ENCODE results near the gene ELAC2.

The ELAC2 gene, protein sequence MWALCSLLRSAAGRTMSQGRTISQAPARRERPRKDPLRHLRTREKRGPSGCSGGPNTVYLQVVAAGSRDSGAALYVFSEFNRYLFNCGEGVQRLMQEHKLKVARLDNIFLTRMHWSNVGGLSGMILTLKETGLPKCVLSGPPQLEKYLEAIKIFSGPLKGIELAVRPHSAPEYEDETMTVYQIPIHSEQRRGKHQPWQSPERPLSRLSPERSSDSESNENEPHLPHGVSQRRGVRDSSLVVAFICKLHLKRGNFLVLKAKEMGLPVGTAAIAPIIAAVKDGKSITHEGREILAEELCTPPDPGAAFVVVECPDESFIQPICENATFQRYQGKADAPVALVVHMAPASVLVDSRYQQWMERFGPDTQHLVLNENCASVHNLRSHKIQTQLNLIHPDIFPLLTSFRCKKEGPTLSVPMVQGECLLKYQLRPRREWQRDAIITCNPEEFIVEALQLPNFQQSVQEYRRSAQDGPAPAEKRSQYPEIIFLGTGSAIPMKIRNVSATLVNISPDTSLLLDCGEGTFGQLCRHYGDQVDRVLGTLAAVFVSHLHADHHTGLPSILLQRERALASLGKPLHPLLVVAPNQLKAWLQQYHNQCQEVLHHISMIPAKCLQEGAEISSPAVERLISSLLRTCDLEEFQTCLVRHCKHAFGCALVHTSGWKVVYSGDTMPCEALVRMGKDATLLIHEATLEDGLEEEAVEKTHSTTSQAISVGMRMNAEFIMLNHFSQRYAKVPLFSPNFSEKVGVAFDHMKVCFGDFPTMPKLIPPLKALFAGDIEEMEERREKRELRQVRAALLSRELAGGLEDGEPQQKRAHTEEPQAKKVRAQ

DNA sequence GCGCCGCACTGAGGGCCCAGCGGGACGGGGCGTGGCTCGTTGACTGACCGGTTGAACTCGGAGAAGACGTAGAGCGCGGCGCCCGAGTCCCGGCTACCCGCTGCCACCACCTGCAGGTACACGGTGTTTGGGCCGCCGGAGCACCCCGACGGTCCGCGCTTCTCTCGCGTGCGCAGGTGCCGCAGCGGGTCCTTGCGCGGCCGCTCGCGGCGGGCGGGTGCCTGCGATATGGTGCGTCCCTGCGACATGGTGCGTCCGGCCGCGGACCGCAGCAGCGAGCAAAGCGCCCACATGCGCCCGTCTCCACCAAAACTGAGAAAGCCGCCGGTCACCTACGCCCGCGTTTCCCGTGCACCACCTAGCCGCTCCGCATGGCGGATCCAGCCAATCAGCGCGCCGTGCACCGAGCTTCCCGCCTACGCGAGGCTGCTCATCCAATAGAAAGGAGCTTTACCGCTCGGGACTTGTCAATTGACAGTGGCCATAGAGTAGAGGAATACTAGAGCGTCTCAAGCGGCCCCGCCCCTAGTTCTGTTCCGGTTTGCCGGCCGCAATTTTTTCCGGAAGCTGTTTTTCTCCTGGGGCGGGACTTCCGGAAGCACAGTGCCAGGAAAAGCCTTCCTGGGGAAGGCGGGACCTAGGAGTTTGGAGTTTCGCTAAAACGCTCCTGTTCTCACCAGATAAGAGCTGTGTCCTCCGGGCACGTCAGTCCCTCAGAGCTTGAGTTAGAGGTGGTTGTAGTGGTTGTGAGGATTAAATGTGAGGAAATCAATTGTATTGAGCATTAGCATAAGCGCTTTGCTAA, at the start of gene ELAC2:
Gene ELAC2, minus strand, starts transcription at position 373 of the 805 bp plus-strand sequence. Its CDS starts 80 bp downstream, at position 293.
- peak; percentile 100 for DNase-seq (ENCODE audit: low read depth, low spot score)

DNA sequence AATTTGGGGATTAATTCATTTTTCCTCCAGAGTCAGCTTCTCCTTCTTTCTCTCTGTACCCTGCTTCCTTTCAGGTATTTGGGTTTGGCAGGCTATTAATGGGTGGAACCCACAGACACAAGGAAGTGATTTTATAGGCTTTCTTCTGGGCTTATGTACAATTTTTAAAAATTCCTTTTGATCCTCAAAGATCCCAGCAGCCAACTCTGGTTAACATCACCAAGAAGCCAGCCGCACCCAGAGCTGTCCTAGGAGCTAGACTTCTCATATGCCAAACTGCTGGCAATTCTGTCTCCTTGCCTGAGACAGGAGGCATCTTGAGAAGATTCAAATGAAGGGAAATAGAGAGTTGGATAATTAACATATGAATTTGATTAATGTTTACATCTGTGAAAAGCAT, 47.2 kb upstream of the ELAC2 start:
- DNase-seq (ENCODE audit: low read depth, low spot score) = no peak

DNA sequence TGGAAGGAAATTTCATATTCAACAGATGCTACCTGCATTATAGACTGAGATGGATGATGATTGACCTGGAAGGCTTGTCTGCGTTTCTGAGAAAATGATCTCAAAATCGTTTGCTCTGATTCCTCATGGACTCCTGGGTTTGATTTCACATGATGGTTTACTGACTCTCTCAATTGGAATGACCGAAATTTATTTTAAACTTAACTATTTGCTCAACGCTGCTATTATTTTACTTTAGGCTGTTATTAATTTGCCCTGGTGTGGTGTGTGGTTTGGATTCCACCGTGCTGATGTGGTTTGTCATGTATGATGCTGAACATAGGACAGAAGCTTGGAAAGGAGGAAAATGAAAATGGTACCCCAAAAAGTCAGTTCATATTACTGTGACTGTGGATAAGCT, 37.3 kb upstream of the ELAC2 start:
- no peak for DNase-seq (ENCODE audit: low read depth, low spot score)

DNA sequence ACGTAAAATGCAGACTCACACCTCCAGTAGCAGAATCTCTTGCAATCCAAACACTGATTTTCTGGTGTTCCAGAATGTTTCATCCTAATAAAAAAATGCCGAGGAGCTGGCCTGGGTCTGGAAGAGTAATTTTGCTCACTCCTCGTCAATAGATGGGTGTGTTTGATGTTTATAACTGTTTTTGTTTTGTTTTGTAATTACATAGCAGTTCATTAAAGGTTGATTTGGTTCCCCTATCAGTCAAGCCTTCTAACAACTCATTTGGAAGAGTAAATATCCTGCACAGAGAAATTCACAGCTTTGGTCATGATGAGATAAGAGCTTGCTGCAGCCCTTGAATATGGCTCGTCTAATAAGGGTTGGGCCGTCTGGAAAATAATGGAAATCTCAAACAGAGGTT, 36.8 kb upstream of the ELAC2 start:
- DNase-seq (ENCODE audit: low read depth, low spot score) = no peak

DNA sequence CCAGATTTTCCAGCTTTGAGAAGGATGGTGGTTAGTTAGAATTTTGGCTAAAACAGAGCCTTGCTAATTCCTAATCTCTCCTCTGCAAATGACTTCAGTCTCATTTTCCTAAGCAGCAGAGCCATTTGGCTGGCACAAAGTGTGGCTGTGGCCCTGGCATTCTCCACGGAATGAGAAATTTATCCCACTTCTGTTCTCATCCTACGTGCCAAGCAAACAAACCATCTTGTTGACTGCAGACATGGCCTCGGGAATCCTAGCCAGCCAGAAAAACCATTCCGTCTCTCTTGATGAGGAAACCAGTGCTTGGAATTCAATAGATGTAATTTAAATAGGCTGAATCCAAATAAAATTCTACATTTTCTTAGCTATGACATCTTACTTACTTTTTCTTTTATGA, 34.1 kb upstream of the ELAC2 start:
- no peak for DNase-seq (ENCODE audit: low read depth, low spot score)

DNA sequence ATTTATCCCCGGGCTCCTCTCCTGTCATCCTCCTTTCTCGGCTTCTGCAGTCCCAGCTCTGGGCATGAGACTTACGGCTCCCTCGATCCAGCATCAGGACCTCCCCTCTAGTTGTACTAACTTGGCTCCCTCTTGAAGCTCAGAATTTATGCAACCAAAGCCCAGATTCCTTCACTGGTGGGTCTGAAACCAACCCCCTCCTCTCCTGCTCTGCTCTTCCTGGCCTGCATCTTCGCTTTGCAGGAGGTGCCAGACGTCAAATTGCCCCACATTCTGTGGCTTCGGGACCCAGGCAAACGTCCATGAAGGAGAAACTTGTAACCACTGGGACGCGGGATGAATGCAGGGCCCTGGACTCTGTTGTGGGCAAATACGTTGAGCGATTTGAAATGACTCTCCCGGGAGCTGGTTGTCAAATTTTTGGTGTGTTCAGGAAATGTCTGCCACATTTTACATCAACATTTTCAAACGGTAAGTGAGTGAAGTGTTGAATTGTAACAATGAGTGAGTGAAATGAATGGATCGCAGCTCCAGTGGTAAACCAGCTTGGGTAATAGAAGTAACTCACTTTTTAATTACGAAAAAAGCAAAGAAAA, 29.3 kb upstream of the ELAC2 start:
- DNase-seq (ENCODE audit: low read depth, low spot score) = no peak

DNA sequence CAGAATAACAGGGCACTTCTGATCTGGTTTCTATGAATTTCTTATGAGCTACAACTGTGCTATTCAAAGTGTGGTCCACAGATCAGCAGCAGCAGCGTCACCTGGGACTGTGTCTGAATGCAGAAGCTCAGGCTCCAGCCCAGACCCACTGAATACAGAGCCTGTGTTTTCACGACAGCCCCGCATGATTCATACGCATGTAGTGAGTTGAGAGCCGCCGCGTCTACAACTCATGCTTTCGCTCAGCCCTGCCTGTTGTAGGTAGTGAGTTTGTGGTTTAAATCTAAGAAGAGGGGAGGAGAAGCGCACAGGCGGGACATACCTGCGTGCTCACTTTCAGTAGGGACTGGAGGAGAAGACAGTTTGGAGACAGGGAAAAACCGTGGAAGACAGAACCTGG, 28.5 kb upstream of the ELAC2 start:
- no peak for DNase-seq (ENCODE audit: low read depth, low spot score)

DNA sequence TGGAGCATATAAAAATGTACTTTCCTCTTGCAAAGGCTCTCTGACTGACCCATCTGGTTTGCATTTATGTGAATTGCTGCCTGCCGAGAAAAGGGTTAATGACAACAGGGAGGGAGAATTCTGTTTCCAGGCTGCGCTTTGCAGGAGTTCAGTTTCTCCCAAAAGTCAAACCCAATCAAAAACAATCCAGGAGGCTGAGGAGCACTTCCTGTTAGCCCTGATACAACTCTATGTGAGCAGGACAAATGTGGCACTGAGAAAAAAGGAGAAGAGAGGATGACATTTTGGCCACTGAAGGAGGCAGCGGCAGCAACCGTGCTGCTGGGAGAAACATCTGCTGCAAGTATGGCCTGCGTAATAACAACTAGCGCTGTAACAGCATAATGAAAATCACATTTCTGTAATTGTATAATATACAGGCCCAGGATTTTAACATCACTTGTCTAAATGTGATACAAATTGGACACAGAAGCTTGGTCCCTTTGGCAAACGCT, 26.8 kb upstream of the ELAC2 start:
- DNase-seq (ENCODE audit: low read depth, low spot score) = no peak

DNA sequence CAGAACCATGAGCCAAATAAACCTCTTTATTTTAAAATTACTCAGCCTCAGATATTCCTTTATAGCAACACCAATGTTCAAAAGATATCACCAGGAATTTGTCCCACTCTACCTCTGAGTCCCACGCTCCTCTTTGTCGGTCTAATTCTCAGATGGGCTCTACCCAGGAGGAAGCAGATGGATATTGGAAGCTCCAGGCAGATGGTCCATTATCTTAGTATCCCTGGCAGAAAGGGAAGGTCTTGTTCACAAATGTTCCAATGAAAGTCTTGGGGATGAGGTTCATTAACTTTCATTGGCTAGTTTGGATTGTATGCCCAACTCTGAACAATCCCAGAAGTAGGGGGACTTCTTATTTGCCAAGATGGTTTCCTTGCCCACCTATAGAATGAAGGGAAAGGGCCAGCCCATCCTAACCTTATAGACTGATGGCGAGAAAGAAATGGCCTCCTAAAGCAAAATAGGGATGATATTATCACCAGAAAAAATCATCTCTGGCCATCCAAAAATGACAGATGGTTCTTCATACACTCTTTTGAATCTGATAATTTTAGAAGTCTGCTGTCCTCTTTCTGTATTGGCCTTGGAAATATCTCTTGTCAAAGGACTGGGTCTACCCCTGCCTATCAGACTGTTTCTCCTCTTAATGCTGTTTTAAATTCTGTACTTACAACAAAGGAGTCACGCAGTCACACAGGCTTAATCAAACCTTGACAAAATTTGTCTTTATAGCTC, 21.3 kb upstream of the ELAC2 start:
- DNase-seq (ENCODE audit: low read depth, low spot score) = no peak

DNA sequence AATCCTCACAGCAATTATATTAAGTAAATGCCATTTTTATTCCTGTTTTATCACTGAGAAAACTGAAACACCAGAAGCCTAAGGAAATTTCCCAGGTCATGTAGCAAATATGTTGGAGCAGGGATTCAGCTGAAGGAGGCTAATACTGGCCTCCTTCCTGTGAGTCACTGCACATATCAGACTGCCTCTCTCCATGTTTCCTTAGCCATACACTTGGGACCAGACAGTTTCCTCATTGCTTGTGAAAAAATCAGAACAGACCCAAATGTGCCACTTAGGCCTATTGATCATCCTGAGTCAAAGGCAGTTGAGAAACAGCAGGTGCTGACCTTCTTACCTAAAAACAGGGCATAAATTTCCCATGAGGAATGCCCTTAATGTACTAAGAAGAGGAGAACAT, 18.9 kb upstream of the ELAC2 start:
- no peak for DNase-seq (ENCODE audit: low read depth, low spot score)

DNA sequence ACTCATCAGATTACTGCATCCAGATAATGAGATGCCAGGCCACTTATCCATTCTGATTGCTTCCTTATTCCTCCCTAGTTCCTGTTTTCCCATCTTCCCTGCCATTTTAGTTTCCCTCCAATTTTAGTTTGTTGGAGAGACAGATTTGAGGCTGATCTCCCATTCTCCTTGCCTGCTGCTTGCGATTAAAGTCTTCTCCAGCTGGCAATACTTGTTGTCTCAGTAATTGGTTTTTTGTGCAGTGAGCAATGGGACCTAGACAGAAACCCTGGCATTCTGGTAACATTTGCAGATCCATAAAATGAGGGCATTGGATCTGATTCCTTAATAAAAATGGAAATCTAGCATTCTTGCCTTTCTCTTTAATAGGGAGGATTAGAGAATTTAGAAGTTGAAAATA, 17.6 kb upstream of the ELAC2 start:
- DNase-seq (ENCODE audit: low read depth, low spot score) = no peak

DNA sequence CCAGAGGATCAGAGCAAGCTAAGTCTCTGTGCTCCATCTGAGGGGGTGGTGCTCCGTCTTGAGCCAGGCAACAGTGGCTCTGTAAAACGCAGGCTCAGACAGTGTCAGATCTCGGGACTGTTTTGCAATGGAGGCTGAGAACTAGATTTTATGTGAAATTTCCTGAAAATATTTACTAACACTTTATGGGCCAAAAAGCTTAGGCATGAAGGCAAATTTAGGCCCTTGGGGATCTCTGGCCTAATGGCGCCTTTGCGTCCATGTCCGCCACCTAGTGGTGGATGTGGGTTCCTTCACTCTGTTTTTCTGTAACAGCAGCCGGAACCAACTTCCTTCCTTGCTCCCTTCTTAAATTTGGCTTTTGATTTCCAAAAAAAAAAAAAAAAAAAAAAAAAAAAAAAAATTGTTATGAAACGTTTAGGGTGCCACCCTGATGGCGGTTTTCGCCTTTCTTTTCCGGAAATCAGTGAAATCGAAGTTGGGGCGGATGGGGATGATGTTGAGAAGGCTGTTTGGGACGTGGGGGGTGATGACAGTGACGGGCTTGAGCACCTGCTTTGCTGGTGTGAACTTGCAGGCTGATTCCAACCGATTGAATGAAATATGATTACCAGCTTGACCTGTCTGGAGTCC, 14.0 kb upstream of the ELAC2 start:
- DNase-seq (ENCODE audit: low read depth, low spot score) = peak; percentile 62

DNA sequence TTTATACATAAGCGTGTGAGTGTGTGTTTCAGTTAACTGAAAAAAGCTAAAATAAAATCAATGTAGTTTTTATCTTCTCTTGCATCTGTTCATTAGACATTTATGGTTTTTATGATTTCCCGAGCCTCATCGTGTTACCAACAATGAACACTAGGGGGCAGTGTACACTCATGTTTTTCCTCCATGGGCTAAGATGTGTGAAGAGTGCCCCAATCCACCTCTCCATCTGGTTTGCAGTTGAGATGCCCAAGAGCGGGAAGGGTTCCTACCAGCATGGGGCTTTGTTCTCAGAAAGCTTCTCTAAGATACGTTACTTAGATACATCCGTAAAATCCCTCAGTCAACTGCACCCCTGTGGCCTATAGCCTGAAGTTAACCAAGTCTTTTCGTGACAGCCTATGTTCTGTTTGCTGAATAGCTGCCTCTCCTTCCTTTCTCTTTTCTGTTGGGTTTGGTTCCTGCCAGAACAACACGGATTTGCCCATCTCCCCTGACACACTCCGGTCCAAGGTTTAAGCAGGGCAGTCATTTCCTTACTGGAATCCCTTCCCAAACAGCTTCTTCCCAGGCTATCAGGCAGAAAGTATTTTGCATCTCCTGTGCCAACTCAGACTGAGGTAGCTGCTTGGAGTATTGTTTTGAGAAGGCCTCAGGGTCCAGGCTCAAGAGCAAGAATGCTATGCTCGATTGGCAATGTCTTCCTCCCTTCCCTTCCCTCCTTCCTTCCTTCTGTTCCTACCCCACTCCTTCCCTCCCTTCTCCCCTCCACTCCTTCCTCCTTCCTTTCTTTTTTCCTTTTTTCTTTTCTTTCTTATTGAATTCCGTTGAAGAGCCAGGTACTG, 12.9 kb upstream of the ELAC2 start:
- peak; percentile 34 for DNase-seq (ENCODE audit: low read depth, low spot score)

DNA sequence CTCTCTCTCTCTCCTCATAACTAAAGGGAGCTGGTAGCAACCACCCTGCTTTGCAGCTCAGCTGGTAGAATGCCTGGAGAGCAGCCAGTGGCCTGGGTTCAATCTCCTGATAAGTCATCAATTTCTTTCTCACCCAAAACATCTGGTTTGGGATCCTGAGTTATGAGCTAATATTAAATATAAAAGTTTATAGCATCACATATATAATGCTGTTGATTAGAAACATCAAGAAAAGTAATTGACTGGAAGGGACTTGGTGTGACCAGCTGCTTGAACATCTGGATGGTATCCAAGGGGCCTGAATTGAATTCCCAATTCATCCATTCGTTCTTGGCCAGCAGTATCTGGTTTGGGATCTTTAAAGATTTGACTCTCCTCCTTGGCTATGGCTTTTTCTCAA, 12.2 kb upstream of the ELAC2 start:
- DNase-seq (ENCODE audit: low read depth, low spot score) = no peak

DNA sequence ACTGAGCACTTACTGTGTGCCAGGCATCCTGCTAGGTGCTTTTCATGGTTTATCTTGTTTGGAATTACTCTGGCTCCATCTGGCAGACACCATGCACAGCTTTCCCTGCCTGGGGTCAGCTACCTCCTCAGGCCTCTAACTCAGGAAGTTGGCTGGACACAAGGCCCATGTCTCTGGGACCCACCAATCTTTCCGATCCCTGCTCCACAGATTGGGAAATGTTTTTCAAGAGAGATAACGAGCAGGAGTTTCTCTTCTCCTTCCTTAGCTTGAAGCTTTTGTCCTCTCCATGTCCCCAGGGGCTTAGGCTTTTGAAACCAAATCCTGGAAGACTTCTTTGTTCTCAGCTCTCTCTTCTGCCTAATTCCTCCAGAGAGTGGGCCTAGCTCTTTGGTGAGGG, 11.5 kb upstream of the ELAC2 start:
- peak; percentile 52 for DNase-seq (ENCODE audit: low read depth, low spot score)

DNA sequence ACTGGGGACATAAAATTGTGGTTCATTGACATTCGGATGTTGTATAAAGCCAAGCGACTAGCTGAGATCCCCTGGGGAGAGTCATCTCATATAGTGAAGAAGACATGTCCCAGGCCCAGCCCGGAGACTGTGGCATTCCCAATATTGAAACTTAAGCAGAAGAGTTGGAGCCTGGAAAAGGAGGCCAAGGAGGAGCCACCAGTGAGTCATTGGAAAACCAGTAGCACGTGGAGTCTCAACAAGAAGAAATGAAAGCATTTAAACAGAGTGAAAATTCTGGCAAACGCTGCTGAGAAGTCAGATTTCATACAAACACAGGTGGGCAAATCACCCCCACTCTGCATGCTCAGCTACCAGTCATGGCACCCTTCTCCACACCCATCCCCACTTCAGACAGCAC, 9.4 kb upstream of the ELAC2 start:
- DNase-seq (ENCODE audit: low read depth, low spot score) = no peak

DNA sequence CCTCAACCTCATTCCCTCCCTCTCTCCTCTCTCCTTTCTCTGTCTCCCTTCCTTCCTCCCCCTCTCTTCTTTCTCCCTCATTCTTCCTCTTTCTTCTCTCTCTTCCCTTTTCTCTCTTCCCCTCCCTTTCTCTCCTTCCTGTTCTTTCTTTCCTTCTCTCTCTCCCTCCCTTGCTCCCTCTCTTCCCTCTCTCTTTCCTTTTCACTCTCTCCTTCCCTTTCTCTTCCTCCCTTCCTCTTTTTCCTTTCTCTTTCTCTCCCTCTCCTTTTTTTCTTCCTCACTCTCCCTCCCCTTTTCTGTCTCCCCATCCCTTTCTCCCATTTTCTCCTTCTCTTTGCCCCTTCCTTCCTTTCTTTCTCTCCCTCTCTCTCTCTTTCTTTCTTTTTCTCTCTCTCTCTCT, 7.9 kb upstream of the ELAC2 start:
- no peak for DNase-seq (ENCODE audit: low read depth, low spot score)

DNA sequence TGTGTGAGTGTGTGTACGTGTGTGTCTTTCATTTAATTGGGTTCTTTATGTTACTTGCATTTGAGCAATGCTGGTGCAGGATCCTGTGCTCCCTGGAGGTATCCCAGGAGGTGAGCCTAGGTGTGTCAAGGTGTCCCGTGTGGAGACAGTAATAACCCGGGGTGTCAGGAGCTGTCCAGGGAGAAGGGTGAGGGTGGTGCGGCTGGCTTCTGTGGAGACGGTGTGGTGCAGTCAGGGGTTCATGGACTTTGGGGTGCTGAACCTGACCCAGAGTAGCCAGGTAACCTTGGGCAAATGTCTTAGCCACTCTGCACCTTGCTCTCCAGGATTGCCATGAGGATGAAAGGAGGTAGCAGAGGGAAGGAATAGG, 7.4 kb upstream of the ELAC2 start:
- DNase-seq (ENCODE audit: low read depth, low spot score) = no peak

DNA sequence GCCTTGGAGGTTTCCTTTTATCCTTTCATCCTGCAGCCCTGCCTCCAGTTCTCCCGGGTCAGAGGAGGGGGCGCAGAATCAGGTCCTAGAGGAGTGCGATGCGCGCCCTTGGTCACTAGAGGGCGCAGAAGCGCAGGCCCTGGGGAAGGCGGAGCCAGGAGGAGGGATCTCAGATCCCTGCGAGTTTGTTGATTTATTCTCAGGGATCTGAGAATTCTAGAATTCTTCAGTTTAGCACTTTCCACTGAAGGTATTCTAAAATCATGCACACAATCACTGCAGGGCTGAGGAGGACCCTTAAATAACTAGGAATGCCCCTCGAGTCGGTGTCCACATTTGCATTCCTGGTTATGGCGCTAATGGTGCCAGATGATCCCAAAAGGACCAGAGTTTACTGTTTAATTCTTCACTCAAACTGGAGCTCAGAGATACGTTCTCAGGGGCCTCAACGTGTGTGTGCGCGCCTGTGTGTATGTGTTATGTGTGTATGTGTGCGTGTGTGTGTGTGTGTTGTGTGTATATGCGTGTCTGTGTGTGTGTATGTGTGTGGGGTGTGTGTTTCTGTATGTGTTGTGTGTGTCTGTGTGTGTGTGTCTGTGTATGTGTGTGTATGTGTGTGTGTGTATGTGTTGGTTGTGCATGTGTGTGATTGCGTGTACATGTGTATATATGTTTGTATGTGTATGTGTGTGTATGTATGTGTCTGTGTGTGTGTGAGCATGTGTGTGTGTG, 6.9 kb upstream of the ELAC2 start:
- peak; percentile 93 for DNase-seq (ENCODE audit: low read depth, low spot score)

All from ELF-1 (cell line).